ENCODE results near the gene NOTO. TPM values are rescaled to one million over a fixed set of nuclear protein-coding genes. Genes with fewer than 3 reads are reported as not detected.

Gene NOTO
- total and polyA plus RNA-seq, 2 donors (not counting 3 experiments of a cell fraction or from before 2014, with no cell fraction given): not detected

DNA sequence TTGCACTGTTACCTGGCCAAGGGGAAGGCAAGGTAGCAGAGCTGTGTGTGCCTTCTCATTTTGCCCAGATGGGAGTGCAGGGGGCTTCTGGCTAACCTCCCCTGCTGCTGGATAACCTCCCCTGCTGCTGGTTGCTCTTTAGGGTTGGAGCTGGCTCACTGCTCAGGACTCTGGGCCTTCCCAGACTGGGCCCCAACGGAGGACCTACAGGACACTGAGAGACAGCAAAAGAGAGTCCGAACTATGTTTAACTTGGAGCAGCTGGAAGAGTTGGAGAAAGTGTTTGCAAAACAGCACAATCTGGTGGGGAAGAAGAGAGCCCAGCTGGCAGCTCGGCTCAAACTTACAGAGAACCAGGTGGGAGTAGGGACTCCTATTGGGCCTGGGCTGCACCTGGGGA lies 5.9 kb downstream of the NOTO start:
- Histone ChIP-seq H2AFZ (ENCODE audit: low read depth, low read length) (no peak overlapping the region), H3K9ac (replicated peaks; ENCODE audit: extremely low read depth, insufficient read depth, low read length) (no peak overlapping the region), H3K27ac (ENCODE audit: insufficient read depth, low read depth, low read length) (no peak overlapping the region), H3K9me1 (replicated peaks; ENCODE audit: control insufficient read depth, extremely low read depth, insufficient read depth, low read length) (no peaks in the 10 kb centered on the region), H4K20me1 (replicated peaks; ENCODE audit: control insufficient read depth, extremely low read depth, insufficient read depth, low read length) (no peaks in the 10 kb centered on the region), H3K27me3 (ENCODE audit: control insufficient read depth in 2 of 2, insufficient read depth in 2 of 2, low read length in 2 of 2) (peaks cover 19 to 22% of the 10 kb centered on the region in 2 experiments), H3K9me3 (replicated peaks; ENCODE audit: control insufficient read depth, insufficient read depth, low read length) (no peaks in the 10 kb centered on the region), H3K36me3 (ENCODE audit: control insufficient read depth in 2 of 2, extremely low read depth in 1 of 2, insufficient read depth in 2 of 2, low read length in 2 of 2) (no peaks in the 10 kb centered on the region), H3K4me1 (ENCODE audit: control insufficient read depth, extremely low read depth, insufficient read depth, low read length) (no peaks in the 10 kb centered on the region), H3K4me2 (ENCODE audit: insufficient read depth, low read length) (no peak overlapping the region), H3K79me2 (ENCODE audit: control insufficient read depth, insufficient read depth, low read length) (no peaks in the 10 kb centered on the region), H3K4me3 (replicated peaks in 1 of 3; ENCODE audit: insufficient read depth in 1 of 3, low read depth in 1 of 3, low read length in 3 of 3) (no peak overlapping the region)
- FAIRE-seq (no peak), DNase-seq (ENCODE audit: low read depth, low spot score) (no peak)
- CTCF ChIA-PET: interaction anchor here (1.4 kb wide), 1 partner anchor 16 kb away, joined by 3 read pairs; no protein-coding TSS in a partner anchor
- intact Hi-C loops (cut with micrococcal nuclease): no loop called here
- POLR2A ChIA-PET: no interaction called here
- no TSS peak for BruUV-seq (replicated peaks)
- dilution Hi-C loops (cut with MboI; ENCODE audit: extremely low pct_ligation_motif_present, low sequenced_read_pairs): no loop called here
- TF ChIP-seq, protein P1, sequence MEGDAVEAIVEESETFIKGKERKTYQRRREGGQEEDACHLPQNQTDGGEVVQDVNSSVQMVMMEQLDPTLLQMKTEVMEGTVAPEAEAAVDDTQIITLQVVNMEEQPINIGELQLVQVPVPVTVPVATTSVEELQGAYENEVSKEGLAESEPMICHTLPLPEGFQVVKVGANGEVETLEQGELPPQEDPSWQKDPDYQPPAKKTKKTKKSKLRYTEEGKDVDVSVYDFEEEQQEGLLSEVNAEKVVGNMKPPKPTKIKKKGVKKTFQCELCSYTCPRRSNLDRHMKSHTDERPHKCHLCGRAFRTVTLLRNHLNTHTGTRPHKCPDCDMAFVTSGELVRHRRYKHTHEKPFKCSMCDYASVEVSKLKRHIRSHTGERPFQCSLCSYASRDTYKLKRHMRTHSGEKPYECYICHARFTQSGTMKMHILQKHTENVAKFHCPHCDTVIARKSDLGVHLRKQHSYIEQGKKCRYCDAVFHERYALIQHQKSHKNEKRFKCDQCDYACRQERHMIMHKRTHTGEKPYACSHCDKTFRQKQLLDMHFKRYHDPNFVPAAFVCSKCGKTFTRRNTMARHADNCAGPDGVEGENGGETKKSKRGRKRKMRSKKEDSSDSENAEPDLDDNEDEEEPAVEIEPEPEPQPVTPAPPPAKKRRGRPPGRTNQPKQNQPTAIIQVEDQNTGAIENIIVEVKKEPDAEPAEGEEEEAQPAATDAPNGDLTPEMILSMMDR (IDR thresholded peaks at IDR 0.05; ENCODE audit: extremely low read depth in 1 of 2, insufficient read depth in 1 of 2, low read depth in 1 of 2, low read length in 2 of 2): no peak
- no peak for TF ChIP-seq GATA2 (IDR thresholded peaks at IDR 0.05; ENCODE audit: insufficient read depth, insufficient read length, low read depth, low read length)
- TF ChIP-seq JUN (IDR thresholded peaks at IDR 0.05; ENCODE audit: borderline replicate concordance, insufficient read depth, insufficient read length, low read depth): no peak

DNA sequence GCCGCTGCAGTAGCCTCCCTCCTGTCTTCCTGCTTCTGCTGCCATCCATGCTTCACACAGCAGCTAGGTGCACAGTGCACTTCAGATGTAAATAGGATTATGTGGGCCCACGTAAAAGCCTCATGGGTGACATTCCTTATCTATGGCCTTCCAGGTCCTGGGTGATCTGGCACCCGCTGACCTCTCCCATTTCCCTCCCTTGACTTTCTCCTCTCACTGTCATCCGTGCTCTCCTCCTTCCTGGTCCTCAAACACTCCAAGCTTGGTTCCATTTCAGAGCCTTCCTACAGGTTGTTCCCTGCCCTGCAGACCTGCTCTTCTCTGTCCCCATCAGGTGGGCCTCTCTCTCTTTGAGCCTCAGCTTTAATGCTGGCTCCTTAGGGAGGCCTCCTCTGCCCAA lies 7.6 kb downstream of the NOTO start:
- H3K36me3 ChIP-seq (ENCODE audit: control insufficient read depth in 2 of 2, extremely low read depth in 1 of 2, insufficient read depth in 2 of 2, low read length in 2 of 2): no peaks in the 10 kb centered on the region
- DNase-seq (ENCODE audit: low read depth, low spot score): no peak
- intact Hi-C loops (cut with micrococcal nuclease): no loop called here
- no peaks in the 10 kb centered on the region for H3K9me3 ChIP-seq (replicated peaks; ENCODE audit: control insufficient read depth, insufficient read depth, low read length)
- H3K9me1 ChIP-seq (replicated peaks; ENCODE audit: control insufficient read depth, extremely low read depth, insufficient read depth, low read length): no peaks in the 10 kb centered on the region
- no peak for FAIRE-seq
- no peak overlapping the region for H3K4me3 ChIP-seq (replicated peaks in 1 of 3; ENCODE audit: insufficient read depth in 1 of 3, low read depth in 1 of 3, low read length in 3 of 3)
- H2AFZ ChIP-seq (ENCODE audit: low read depth, low read length): no peak overlapping the region
- no peaks in the 10 kb centered on the region for H4K20me1 ChIP-seq (replicated peaks; ENCODE audit: control insufficient read depth, extremely low read depth, insufficient read depth, low read length)
- POLR2A ChIA-PET: no interaction called here
- no TSS peak for BruUV-seq (replicated peaks)
- peaks cover 6% of the 10 kb centered on the region for H3K79me2 ChIP-seq (ENCODE audit: control insufficient read depth, insufficient read depth, low read length)
- peaks cover 8 to 9% of the 10 kb centered on the region in 2 experiments for H3K27me3 ChIP-seq (ENCODE audit: control insufficient read depth in 2 of 2, insufficient read depth in 2 of 2, low read length in 2 of 2)
- H3K27ac ChIP-seq (ENCODE audit: insufficient read depth, low read depth, low read length): no peak overlapping the region
- dilution Hi-C loops (cut with MboI; ENCODE audit: extremely low pct_ligation_motif_present, low sequenced_read_pairs): no loop called here
- peaks cover 4% of the 10 kb centered on the region for H3K4me1 ChIP-seq (ENCODE audit: control insufficient read depth, extremely low read depth, insufficient read depth, low read length)
- H3K4me2 ChIP-seq (ENCODE audit: insufficient read depth, low read length): no peak overlapping the region
- CTCF ChIA-PET: interaction anchor here (1.0 to 4.2 kb wide), 3 partner anchors 34 to 322 kb away, joined by 3 to 78 read pairs (median 17); no protein-coding TSS in a partner anchor
- H3K9ac ChIP-seq (replicated peaks; ENCODE audit: extremely low read depth, insufficient read depth, low read length): no peak overlapping the region
- TF ChIP-seq GATA2 (IDR thresholded peaks at IDR 0.05; ENCODE audit: insufficient read depth, insufficient read length, low read depth, low read length) (no peak), JUN (IDR thresholded peaks at IDR 0.05; ENCODE audit: borderline replicate concordance, insufficient read depth, insufficient read length, low read depth) (no peak), POLR2AphosphoS5 (IDR thresholded peaks at IDR 0.05; ENCODE audit: insufficient read depth, low read depth, low read length) (no peak), POLR2A (IDR thresholded peaks at IDR 0.05; ENCODE audit: low read depth, low read length) (no peak), MYC (IDR thresholded peaks at IDR 0.05; ENCODE audit: low read depth, low read length) (no peak), FOS (IDR thresholded peaks at IDR 0.05; ENCODE audit: borderline replicate concordance, insufficient read depth, low read length) (no peak), EZH2 (IDR thresholded peaks at IDR 0.05; ENCODE audit: borderline replicate concordance, low read depth, low read length, severe bottlenecking) (no peak)
- TF ChIP-seq, protein P1 (IDR thresholded peaks at IDR 0.05; ENCODE audit: extremely low read depth in 1 of 2, insufficient read depth in 1 of 2, low read depth in 1 of 2, low read length in 2 of 2): no peak
- TF ChIP-seq, protein P2, sequence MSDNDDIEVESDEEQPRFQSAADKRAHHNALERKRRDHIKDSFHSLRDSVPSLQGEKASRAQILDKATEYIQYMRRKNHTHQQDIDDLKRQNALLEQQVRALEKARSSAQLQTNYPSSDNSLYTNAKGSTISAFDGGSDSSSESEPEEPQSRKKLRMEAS (IDR thresholded peaks at IDR 0.05; ENCODE audit: insufficient read depth, insufficient read length): no peak

Measured in endothelial cell of umbilical vein (primary cell).